ENCODE results near the gene CMTM6.
"Not testable (repeated sequence)": the region's sequence is repeated elsewhere in the genome, so short reads cannot be mapped to it uniquely, and the experiment has no call there.

- TF ChIP-seq EZH2 (IDR thresholded peaks at IDR 0.05; ENCODE audit: borderline replicate concordance, low read length); CTCF (IDR thresholded peaks at IDR 0.05; ENCODE audit: low read length): not testable (repeated sequence)
Measured at GRCh38 chr3:32463415-32463814, 39.2 kb downstream of the CMTM6 start.
